ENCODE results near the gene PCLAF.

PCLAF gene, protein sequence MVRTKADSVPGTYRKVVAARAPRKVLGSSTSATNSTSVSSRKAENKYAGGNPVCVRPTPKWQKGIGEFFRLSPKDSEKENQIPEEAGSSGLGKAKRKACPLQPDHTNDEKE

DNA sequence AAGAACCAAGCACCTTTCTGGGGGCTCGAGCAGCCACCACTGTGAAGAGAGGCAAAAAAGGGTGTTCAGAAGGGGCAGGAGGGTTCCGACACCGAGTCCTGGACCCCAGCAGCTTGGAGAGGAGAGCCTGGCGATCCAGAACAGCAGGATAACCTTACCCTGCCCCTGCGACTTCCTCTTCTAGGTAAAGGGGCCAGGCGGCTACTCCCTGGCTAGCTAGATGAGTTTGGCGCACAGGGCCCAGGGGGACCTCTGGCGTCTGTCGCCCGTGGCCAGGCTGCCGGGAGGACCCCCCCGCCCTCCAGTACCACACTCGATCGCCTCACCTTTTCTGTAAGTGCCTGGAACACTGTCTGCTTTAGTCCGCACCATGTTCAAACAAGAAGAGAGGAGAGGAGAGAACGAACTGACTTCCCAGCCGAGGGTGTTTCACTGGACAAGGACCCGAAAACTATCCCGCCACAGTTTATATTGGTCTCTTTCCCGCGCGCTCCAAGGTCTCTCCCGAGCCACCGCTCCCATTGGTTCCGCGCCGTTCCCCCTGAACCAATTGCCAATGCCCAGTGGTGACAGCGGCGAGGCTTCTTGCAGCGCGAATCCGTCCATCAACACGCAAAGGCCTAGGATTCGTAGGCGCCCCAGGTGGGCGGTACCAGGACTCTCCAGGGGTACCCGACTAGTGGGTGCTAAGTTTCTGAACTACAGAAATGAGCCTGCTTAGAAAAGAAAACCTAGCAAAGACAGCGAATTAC lies at the start of gene PCLAF:
Gene PCLAF (minus strand): TSS at position 442 of the 752 bp plus-strand sequence. CDS start 70 bp downstream, at position 372.
- TF ChIP-seq, protein P1, sequence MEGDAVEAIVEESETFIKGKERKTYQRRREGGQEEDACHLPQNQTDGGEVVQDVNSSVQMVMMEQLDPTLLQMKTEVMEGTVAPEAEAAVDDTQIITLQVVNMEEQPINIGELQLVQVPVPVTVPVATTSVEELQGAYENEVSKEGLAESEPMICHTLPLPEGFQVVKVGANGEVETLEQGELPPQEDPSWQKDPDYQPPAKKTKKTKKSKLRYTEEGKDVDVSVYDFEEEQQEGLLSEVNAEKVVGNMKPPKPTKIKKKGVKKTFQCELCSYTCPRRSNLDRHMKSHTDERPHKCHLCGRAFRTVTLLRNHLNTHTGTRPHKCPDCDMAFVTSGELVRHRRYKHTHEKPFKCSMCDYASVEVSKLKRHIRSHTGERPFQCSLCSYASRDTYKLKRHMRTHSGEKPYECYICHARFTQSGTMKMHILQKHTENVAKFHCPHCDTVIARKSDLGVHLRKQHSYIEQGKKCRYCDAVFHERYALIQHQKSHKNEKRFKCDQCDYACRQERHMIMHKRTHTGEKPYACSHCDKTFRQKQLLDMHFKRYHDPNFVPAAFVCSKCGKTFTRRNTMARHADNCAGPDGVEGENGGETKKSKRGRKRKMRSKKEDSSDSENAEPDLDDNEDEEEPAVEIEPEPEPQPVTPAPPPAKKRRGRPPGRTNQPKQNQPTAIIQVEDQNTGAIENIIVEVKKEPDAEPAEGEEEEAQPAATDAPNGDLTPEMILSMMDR (IDR thresholded peaks at IDR 0.05; ENCODE audit: extremely low read depth, missing control alignments), result no peak
- DNase-seq (ENCODE audit: low spot score), result peak; percentile 91

DNA sequence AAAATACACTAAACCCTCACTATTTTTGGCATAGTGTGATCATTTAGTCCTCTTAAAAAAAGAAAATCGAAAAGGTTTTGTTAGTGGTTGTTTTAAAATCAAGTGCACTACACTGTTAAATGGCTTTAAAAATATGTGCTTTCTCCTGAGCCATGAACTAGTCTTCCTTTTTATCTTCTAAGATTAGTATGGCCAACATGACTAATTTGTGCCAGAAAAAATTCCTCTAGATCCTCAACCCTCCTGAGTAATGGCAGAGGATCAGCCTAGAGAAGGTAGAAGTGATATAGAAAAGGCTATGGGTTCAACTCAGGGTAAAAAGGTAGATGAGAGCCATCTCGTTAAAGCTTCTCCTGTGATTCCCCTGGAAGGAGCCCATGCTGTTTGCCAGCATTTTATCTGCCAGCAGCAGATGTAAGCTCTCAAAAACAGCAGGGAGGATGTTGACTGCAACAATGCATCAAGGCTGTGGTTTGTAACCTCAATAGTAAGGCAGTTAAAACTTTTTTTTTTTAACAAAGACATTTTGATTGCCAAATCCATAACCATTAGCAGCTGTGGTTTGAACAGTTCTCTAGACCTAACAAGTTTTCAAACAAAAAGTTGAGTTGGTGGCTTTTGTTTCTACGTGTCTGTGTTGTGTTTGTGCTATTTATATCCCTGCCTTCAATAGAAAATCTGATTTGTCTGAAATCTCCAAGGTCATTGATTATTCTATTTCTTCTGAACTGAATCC lies 48.9 kb upstream of the PCLAF start:
- TF ChIP-seq, protein P1 (IDR thresholded peaks at IDR 0.05; ENCODE audit: extremely low read depth, missing control alignments), result no peak
- peak; percentile 24 for DNase-seq (ENCODE audit: low spot score)

DNA sequence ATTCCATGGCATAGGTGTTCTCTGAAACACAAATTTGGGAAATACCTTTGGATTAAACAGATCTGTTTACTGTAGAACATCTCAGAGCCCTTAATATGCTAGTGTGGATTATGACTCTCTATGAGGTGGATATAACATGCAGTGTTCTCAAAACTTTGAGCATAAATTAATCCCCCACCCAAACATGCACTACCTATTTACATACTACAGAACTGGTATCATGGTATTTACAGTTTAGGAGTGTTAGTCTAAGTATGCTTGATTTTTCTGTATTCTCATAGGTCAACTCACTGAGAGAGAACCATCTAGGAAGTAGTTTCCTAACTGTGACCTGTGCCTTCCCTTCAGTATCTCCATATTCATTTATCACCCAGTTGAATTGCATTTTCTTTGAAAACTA lies 48.2 kb upstream of the PCLAF start:
- TF ChIP-seq, protein P1 (IDR thresholded peaks at IDR 0.05; ENCODE audit: extremely low read depth, missing control alignments), result no peak
- DNase-seq (ENCODE audit: low spot score), result no peak

DNA sequence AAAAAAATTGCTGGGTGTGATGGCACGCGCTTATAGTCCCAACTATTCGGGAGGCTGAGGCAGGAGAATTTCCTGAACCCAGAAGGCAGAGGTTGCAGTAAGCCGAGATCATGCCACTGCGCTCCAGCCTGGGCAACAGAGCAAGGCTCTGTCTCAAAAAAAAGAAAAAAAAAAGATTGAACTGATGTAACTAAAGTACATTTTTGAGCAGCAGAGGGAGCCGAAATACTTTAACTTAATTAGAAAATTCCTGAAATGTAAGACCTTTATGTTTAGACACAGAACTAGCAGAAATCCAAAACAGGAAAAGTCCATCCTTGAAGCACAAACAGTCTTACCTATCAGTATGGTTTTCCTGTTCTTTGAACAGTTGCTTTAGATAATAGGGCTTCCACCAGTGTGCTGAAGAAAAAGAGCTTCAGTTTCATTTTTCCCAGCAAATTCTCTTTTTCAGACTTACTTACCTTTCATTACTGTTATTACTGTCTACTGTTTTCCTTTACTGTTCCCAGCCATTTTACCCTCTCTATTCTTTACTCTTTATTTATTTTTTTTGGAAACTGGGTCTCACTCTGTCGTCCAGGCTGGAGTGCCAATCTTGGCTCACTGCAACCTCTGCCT lies 45.7 kb upstream of the PCLAF start:
- no peak for DNase-seq (ENCODE audit: low spot score)
- TF ChIP-seq, protein P1 (IDR thresholded peaks at IDR 0.05; ENCODE audit: extremely low read depth, missing control alignments), result no peak

DNA sequence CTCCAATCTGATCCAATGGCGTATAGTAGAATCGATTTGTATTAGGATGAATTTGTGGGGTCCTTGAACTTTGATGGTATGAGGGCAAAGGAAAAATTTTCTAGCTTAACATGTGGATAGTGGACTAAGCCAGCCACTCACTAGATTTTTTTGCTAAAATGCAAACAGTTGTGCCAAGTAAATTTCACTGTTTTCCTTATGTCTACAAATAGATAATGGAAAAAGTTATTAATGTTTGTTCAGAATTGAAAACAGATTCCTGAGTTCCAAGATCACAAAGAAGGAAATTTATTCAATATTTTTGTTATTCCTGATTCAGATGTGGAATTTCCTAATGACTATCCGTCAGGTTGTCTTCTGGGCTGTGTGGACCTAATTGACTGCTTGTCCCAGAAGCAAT lies 44.0 kb upstream of the PCLAF start:
- no peak for DNase-seq (ENCODE audit: low spot score)
- TF ChIP-seq, protein P1 (IDR thresholded peaks at IDR 0.05; ENCODE audit: extremely low read depth, missing control alignments), result no peak

DNA sequence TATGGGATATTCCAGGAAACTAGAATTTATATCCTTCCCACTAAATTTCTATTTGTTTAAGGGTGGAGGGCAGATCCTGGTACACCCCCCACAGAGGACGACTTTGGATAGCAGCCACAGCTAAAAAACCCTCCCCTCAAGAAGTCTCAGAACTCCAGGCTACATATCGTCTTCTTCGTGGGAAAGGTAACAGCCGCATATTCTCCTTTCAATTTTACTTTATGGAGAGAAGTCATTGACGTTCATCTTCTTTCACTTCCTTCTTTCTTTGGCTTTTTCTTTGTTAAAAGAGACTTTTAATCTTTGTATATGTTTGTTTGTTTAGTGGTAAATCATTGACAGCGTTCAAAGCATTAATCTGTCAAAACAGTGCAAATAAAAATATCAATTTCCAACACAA lies 42.7 kb upstream of the PCLAF start:
- TF ChIP-seq, protein P1 (IDR thresholded peaks at IDR 0.05; ENCODE audit: extremely low read depth, missing control alignments), result no peak

DNA sequence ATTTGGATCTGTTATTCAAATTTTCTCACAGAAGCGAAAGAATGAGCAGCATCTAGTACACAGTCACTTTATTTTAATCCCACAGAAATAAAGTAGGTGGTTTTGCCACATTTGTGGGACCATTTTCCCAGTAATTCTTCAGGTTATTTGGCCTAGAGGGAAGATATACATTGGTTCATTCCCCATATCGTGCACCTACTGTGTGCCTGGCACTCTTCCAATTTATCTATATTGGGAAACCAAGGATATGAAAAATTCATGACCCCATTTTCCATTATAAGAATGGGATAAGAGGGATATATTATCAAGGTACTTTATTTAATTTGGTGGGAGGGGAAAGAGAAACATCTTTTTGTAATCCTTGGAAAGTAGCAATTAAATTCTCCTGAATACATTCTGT lies 41.5 kb upstream of the PCLAF start:
- DNase-seq (ENCODE audit: low spot score), result no peak
- TF ChIP-seq, protein P1 (IDR thresholded peaks at IDR 0.05; ENCODE audit: extremely low read depth, missing control alignments), result no peak

More for the DNA sequence above, 42.7 kb upstream of the PCLAF start:
- peak; percentile 47 for DNase-seq (ENCODE audit: low spot score)
